BE2C (cell line): ENCODE results near the gene VTI1A.
"Not testable (repeated sequence)": the region's sequence is repeated elsewhere in the genome, so short reads cannot be mapped to it uniquely, and the experiment has no call there.

Experiments used
- DNase-seq: peaks from one replicate; pipeline ENCODE4 v3.0.0-alpha.2; 2020
- H3K27me3 ChIP-seq: fragments of 250-450 bp; sonication (Bioruptor Pico); 2 replicates; pipeline ENCODE4 v1.5.1; 2020; ENCODE audit warnings: mild to moderate bottlenecking
- H3K36me3 ChIP-seq: fragments of 250-450 bp; sonication (Bioruptor Pico); 2 replicates; pipeline ENCODE4 v1.5.1; 2020; ENCODE audit warnings: mild to moderate bottlenecking
- H3K4me1 ChIP-seq: fragments of 250-450 bp; sonication (Bioruptor Pico); 2 replicates; pipeline ENCODE4 v1.5.1; 2020
- H3K4me3 ChIP-seq: 2 replicates; pipeline ENCODE4 v1.5.1; 2011; ENCODE audit warnings: low read depth, low read length
- H3K9me3 ChIP-seq: fragments of 250-450 bp; sonication (Bioruptor Pico); 2 replicates; pipeline ENCODE4 v1.5.1; 2020
- CTCF ChIP-seq: IDR thresholded peaks from 2 replicates; pipeline ENCODE4 v1.5.1; 2012; ENCODE audit warnings: mild to moderate bottlenecking, low read depth, low read length

Gene VTI1A

GRCh38 chr10:112585126-112585525 lies 138.1 kb downstream of the VTI1A start:
- H3K4me1 ChIP-seq: no peaks in the 10 kb centered on the region
- TF ChIP-seq CTCF: no peak
- no peak for DNase-seq
- H3K36me3 ChIP-seq: no peaks in the 10 kb centered on the region
- no peaks in the 10 kb centered on the region for H3K9me3 ChIP-seq
- H3K4me3 ChIP-seq: no peak overlapping the region
- no peaks in the 10 kb centered on the region for H3K27me3 ChIP-seq

DNA sequence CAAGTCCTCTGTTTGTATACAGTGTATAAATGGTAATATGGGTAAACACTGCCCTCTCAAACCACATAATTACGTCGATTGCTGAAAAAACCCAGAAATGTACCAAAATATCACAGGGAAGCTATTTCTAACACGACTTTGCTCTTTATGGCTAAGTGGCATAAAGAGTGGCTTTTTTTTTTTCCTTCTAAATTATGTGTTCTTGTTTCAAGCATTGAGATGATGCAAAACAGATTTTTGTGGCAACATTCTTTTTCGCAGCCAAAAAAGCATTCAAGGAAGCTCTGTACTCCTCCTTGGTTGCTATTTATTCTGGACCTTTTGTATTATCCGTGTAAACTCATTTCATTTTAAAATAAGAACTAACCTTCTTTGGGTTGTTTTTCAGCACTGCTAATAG lies 138.9 kb downstream of the VTI1A start:
- Histone ChIP-seq H3K27me3 (no peaks in the 10 kb centered on the region), H3K36me3 (no peaks in the 10 kb centered on the region), H3K4me1 (no peaks in the 10 kb centered on the region), H3K9me3 (no peaks in the 10 kb centered on the region), H3K4me3 (no peak overlapping the region)
- no peak for DNase-seq
- TF ChIP-seq CTCF: no peak

GRCh38 chr10:112587729-112588128 lies 140.7 kb downstream of the VTI1A start:
- no peaks in the 10 kb centered on the region for H3K4me1 ChIP-seq
- H3K36me3 ChIP-seq: no peaks in the 10 kb centered on the region

GRCh38 chr10:112588225-112588990 lies 141.4 kb downstream of the VTI1A start:
- Histone ChIP-seq H3K9me3 (no peaks in the 10 kb centered on the region), H3K4me3 (no peak overlapping the region), H3K4me1 (no peaks in the 10 kb centered on the region), H3K27me3 (no peaks in the 10 kb centered on the region), H3K36me3 (no peaks in the 10 kb centered on the region)
- no peak for DNase-seq
- no peak for TF ChIP-seq CTCF

More at GRCh38 chr10:112587729-112588128, 140.7 kb downstream of the VTI1A start:
- H3K4me3 ChIP-seq: no peak overlapping the region
- no peaks in the 10 kb centered on the region for H3K27me3 ChIP-seq
- TF ChIP-seq CTCF: no peak
- H3K9me3 ChIP-seq: no peaks in the 10 kb centered on the region
- no peak for DNase-seq

DNA sequence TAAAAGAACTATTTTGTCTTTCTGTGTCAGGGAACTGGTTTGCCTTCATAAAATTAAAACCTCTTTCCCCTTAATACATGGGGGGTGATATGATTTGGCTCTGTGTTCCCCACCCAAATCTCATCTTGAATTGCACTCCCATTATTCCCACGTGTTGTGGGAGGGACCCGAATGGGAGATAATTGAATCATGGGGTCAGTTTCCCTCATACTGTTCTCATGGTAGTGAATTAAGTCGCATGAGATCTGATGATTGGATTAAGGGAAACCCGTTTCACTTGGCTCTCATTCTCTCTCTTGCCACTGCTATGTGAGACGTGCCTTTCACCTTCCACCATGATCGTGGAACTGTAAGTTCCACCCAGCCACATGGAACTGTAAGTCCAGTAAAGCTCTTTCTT lies 142.1 kb downstream of the VTI1A start:
- DNase-seq: no peak
- TF ChIP-seq CTCF: no peak
- H3K4me1 ChIP-seq: no peaks in the 10 kb centered on the region

DNA sequence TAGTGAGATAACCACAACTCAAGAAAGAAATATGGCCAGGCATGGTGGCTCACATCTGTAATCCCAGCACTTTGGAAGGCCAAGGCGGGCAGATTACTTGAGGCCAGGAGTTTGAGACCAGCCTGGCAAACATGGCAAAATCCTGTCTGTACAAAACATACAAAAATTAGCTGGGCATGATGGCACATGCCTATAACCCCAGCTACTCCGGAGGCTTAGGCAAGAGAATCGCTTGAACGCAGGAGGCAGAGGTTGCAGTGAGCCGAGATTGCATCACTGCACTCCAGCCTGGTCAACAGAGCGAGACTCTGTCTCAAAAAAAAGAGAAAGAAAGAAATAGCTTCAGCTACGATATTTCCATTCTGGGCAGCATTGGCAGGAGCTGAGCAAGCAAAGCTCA lies 143.8 kb downstream of the VTI1A start:
- H3K9me3 ChIP-seq, H3K4me3 ChIP-seq, H3K4me1 ChIP-seq, H3K27me3 ChIP-seq, H3K36me3 ChIP-seq, DNase-seq: not testable (repeated sequence)

More for the DNA sequence above, 142.1 kb downstream of the VTI1A start:
- Histone ChIP-seq H3K4me3 (no peak overlapping the region), H3K27me3 (no peaks in the 10 kb centered on the region), H3K9me3 (no peaks in the 10 kb centered on the region), H3K36me3 (no peaks in the 10 kb centered on the region)

DNA sequence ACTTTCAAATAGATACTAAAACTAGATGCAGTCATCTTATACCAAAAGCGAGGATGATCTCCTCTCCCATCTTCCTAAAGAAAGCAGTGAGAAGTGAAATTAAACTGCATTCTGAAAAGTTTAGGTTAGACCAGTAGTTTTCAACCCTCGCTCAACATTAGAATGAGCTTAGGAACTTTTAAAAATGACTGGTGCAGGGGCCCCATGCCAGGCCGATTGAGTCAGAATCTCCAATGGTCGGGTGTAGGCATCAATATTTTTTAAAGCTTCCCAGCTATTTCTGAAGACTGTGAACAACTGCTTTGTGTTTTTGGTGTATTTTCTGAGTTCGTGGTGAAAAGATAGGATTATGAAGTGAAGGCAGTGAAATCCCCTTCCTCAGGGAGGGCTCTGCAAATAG lies 146.0 kb downstream of the VTI1A start:
- DNase-seq: no peak
- no peaks in the 10 kb centered on the region for H3K36me3 ChIP-seq
- H3K4me1 ChIP-seq: no peaks in the 10 kb centered on the region
- no peaks in the 10 kb centered on the region for H3K27me3 ChIP-seq
- no peaks in the 10 kb centered on the region for H3K9me3 ChIP-seq
- TF ChIP-seq CTCF: no peak
- H3K4me3 ChIP-seq: no peak overlapping the region
